GM04504 (cell line): ENCODE data around the gene ASCC3.

Experiments
- DNase-seq: peaks from one replicate; pipeline ENCODE4 v3.0.0-alpha.2; 2012; ENCODE audit warnings: low read depth

ASCC3 gene

GRCh38 chr6:100726666-100727065, 154.5 kb downstream of the ASCC3 start:
- peak; percentile 19 for DNase-seq

- no peak for DNase-seq
Observed at GRCh38 chr6:100724696-100725095, 156.4 kb downstream of the ASCC3 start.

DNA sequence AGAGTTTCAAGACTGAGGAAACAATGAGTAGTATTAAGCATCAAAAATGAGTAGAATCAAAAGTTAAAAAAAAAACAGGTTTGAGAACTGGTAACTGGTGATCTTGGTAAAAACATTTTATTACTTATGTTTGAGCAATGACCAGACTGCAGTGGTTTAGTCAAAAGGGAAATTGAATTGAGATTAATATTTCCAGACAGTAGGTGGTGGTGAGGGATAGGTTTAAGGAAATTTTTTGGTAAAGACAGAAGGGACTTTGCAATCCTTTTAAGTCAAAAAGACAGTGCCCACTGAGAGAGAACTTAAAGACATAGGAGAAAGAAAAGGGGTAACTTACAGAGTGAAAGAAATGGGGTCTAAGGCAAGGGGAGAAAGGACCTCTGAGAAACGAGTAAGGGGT, 156.9 kb downstream of the ASCC3 start:
- DNase-seq = no peak

DNA sequence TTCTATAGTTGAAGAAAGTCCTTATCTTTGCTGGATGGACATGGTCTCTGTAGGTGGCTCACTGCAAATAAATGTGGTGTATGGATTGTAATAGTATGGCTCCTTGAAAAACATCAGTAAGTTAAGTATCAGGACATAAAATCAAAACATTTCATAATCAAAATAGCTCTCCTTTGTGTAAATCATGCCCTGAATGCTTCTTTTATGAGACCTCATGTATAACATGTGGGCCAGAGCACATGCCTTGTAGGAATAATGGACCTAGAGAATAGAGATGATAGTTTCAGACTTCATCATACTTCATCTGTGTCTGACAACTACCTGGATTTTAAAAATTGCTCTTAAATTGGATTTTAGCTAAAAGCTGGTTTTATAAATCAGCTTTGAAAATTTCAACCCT, 159.9 kb downstream of the ASCC3 start:
- no peak for DNase-seq

- DNase-seq = no peak
Observed at GRCh38 chr6:100719883-100720682, 161.0 kb downstream of the ASCC3 start.

DNA sequence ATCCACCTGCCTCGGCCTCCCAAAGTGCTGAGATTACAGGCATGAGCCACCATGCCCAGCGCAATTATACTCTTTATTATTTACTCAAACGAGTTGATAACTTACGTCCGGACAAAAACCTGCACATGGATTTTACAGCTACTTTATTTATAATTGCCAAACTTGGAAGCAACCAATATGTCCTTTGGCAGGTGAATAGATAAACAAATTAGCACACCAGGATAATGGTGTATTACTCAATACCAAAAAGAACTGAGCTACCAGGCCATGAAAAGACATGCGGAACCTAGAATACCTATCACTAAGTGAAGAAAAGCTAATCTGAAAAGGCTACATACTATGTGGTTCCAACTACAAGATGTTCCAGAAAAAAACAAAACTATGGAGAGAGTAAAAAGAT, 168.1 kb downstream of the ASCC3 start:
- DNase-seq = no peak

DNA sequence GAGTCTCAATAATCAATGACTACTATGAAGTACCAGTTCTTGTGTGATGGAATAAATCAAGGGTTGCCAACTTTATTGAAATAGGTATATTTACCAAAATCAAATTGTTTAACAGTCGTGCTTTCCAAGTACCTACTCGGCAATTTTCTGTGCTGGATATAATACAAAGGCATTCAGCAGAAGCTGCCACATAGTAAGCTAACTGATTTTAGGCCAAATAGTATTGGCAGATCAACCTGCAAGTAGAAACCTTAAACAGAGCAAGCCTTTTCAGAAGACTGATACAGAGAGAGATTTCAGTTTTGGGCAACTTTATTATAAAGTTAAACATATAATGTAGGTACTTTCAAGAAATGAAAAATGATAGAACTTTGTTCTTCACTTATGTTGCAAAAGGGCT, 174.6 kb downstream of the ASCC3 start:
- DNase-seq = no peak

DNA sequence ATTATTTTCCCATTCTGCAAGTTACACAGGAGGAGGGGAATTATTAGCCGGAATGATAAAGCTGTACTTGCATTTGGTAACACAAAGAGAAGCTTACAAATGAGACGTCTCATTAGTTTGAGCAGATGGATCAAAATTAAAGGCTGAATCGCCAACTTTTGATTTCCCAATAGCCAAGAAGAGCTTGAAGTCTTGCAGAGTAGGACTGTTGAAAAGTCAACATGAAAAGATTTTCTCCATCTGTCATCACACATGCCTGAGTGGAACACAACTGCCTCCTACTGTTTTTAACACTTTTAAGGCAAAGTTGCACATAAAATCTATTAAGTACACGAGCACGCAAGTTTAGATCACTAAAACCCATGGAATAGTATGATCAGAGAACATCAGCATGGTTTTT, 176.2 kb downstream of the ASCC3 start:
- DNase-seq = no peak

- DNase-seq = no peak
Observed at GRCh38 chr6:100701728-100702127, 179.4 kb downstream of the ASCC3 start.

DNA sequence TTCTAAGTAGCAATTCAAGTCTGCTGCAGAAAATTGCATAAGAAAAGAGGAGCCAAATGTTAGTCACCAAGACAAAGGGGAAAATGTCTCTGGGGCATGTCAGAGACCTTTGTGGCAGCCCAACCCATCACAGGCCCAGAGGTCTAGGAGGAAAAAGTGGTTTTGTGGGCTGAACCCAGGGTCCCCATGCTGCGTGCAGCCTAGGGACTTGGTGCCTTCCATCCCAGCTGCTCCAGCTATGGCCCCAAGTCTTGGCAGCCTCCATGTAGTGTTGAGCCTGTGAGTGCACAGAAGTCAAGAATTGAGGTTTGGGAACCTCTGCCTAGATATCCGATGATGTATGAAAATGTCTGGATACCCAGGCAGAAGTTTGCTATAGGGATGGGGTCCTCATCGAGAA, 181.1 kb downstream of the ASCC3 start:
- no peak for DNase-seq

DNA sequence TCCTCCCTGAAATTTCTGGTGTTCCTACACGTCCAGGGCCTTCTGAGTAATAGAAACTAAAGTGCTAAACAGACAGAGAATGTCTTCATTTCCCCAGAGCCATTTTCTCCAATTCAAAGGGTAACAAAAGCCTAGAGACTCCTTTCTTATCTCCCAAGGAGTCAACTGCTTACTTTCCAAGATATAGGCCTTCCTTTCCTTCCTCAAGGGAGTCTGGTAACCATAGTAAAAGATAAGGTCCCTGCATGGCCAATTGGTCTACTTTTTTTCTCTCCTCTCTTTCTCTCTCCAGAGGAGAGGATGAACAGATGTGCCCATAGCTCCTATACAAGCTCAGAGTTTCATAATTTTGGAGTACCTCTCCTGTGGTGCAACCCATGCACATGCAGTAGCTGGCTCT, 185.7 kb downstream of the ASCC3 start:
- DNase-seq = no peak

DNA sequence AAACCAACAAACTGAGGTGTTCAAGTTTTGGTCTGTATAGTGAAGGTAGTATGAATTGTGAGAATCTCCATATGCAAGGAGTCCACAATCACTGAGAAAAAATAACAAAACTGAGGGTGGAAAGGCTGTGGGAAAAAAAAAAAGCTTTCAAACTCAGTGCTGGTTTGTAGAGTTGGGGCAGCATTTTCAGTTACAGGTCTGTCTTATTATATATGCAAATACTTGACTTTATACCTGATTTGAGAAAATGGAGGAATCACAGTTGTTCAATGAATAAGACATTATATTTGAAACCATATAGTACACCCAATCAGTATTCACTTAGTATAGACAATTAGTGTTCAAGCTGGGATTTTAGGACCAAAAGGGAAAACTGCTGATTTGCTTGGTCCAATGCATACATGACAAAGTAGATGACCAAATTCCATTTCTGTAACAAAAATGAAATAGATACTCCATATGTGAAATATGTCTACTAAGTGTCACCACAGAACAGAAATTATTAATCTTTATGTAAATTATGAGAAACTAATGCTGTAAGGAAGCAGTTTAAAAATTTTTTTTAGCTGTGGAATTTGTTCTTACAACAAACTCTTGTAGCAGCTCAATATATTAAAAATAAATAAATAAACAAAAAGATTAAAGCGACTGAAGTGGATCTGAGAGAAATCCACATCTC, 187.7 kb downstream of the ASCC3 start:
- no peak for DNase-seq

DNA sequence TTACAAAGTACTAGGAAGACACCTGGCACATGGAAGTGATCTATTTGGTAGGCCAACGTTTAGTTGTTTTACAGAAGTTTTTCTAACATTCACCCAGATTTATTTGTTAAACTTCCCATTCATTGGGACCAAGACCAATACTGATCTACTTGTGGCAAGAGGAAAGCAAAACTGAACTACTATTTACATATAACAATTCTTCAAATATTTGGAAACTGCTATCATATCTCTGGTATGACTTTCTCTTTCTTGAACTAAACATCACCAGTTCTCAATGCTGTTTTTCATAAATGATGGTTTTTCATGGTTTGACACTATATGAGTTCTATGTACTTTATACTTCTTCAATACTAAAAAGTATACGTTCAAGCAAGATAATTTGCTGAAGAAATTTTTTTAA, 189.2 kb downstream of the ASCC3 start:
- DNase-seq = no peak

DNA sequence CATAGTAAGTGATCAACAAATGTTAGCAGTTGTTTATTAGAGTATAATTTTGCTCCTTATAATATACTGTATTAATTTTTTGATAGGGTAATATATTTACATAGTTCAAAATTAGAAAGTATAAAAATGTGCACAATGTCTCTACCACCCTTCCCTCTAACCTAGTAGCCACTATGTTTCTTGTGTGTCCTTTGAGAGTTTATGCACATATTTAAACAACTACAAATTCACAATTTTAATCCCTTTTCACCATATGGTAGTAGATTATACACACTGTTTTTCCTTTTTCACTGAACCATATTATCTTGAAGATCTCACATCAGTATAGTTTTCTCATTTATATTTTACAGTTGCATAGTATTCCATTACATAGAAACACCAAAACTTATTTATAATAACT, 194.9 kb downstream of the ASCC3 start:
- no peak for DNase-seq

GRCh38 chr6:100685747-100686146, 195.4 kb downstream of the ASCC3 start:
- no peak for DNase-seq

DNA sequence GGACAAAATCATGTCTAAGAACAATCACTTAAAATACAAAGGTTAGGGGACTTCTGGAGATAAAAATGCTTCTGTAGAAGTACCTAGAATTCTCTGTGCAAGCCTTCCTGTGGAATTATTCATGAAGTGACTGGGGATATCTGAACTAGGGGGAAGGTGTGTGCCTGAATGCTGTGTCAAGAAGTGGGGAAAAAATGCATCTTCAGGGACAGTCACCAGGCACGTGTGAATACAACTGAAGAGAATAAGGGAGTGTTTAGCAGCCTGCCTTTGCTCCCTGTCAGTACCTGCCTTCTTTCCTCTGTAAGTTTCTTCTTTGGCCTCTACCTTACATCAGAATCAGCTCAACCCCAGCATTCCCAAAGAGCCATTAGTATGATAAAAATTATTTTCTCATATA, 201.0 kb downstream of the ASCC3 start:
- DNase-seq = no peak

GRCh38 chr6:100678027-100678426, 203.1 kb downstream of the ASCC3 start:
- no peak for DNase-seq

- no peak for DNase-seq
Observed at GRCh38 chr6:100677240-100677639, 203.9 kb downstream of the ASCC3 start.

DNA sequence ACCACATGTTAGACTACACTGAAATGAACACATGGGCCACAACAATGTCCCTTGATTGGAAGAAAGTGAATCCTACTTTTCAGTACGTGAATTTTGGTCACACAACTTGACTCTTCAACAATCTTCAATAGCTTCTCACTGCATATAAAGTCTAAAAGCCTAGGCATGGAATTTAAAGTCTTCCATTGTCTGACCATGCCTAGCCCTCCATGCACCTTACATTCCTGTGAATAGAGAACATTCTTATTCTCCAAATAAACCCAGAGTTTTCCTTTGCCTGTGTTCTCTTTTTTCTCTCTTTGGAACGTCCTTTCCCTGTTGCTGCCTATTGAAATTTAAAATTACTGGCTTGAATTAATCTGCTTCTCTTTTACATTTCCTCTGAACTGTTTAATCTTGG, 207.5 kb downstream of the ASCC3 start:
- no peak for DNase-seq

GRCh38 chr6:100671740-100672139, 209.4 kb downstream of the ASCC3 start:
- no peak for DNase-seq

GRCh38 chr6:100670056-100670455, 211.1 kb downstream of the ASCC3 start:
- DNase-seq = no peak

DNA sequence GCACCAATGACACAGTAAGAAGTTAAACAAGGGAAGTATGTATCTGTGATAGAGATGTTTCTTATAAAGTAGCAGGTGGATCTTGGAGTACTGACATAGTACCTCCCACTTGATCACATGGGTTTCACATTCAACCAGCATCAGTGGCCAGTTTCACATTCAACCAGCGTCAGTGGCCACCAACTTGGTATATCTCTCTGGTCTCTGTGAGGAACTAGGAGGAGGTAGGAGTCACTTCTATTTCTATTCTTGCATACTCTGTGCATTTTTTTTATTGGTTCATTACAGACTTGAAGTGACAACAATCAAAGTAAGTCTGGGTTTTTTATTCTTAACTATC, 216.1 kb downstream of the ASCC3 start:
- no peak for DNase-seq

DNA sequence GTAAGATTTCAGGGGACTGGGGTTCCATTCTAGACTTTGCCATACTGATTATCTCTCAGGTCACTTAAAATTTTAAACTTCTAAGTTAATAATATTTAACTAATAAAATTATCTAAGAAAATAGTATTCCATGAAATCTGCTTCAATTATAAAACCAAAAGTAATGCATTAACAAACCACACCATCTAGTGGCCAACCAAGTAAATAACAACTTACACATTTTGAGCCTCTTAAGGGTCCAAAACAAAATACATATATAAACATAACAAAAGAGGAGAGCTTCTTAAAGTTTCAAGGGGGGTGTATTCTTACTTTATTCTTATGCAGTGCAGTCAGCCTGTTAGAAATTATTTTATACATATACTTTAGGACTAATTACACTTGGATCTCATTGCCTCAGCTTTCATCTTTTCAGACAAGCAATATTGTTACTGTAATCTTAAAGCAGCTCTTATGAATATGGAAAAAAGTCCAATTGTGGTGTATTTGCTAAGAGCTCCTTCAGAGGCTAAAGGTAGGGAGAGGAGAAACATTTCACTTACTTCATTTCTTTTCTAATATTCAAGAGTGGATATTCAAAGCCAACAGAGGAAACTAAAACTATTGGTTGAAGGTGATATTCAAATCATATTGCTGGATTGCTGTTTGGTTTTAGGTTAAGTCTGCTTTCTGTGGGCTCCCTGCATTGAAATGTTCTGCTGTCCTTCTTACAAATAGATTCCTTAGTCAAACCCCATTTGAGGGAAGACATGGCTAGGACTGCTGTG, 216.7 kb downstream of the ASCC3 start:
- DNase-seq = no peak
